Measurements from ENCODE around the gene ENTR1. TPM values are rescaled to one million over a fixed set of nuclear protein-coding genes. Genes with fewer than 3 reads are reported as not detected.

ENTR1 gene
- total RNA-seq: 10 to 100 TPM; 55.7 to 55.8 TPM

GRCh38 chr9:136410500-136411287 lies at the start of gene ENTR1, which contains the start of gene PMPCA:
TSS of gene ENTR1 (minus strand) at chr9:136410614. CDS start at chr9:136410397, 217 bp downstream.
TSS of gene PMPCA (plus strand) at chr9:136410658. CDS start at chr9:136410669, 11 bp downstream.
- POLR2A ChIA-PET: interaction anchor here (0.8 to 1.7 kb wide), 5 partner anchors 10 to 128 kb away, joined by 3 to 5 read pairs (median 4); partner anchors contain the start of gene DNLZ

GRCh38 chr9:136459425-136459824 lies 49.0 kb upstream of the ENTR1 start:
- ChIA-PET POLR2A (interaction anchor here (0.5 kb wide), 1 partner anchor 12 kb away, joined by 10 read pairs; no protein-coding TSS in a partner anchor), CTCF (no interaction called here)

More at GRCh38 chr9:136410500-136411287, at the start of gene ENTR1, which contains the start of gene PMPCA:
- CTCF ChIA-PET: interaction anchor here (3.5 kb wide), 1 partner anchor 10 kb away, joined by 24 read pairs; the partner anchor contains the start of gene SNAPC4

- ChIA-PET CTCF (interaction anchor here (0.7 kb wide), 1 partner anchor 13 kb away, joined by 3 read pairs; no protein-coding TSS in a partner anchor), POLR2A (no interaction called here)
Observed at GRCh38 chr9:136457326-136457725, 46.9 kb upstream of the ENTR1 start.

- CTCF ChIA-PET: no interaction called here
- POLR2A ChIA-PET: interaction anchor here (1.1 kb wide), 1 partner anchor 31 kb away, joined by 6 read pairs; no protein-coding TSS in a partner anchor
Observed at GRCh38 chr9:136456258-136456657, 45.8 kb upstream of the ENTR1 start.

GRCh38 chr9:136455043-136456002 lies 44.9 kb upstream of the ENTR1 start:
- CTCF ChIA-PET: no interaction called here

GRCh38 chr9:136454026-136454796 lies 43.8 kb upstream of the ENTR1 start:
- ChIA-PET CTCF (no interaction called here), POLR2A (no interaction called here)

More at GRCh38 chr9:136455043-136456002, 44.9 kb upstream of the ENTR1 start:
- POLR2A ChIA-PET: interaction anchor here (1.1 kb wide), 1 partner anchor 30 kb away, joined by 6 read pairs; no protein-coding TSS in a partner anchor

GRCh38 chr9:136453326-136453725 lies 42.9 kb upstream of the ENTR1 start:
- ChIA-PET POLR2A (no interaction called here), CTCF (interaction anchor here (1.0 kb wide), 1 partner anchor 15 kb away, joined by 3 read pairs; no protein-coding TSS in a partner anchor)

GRCh38 chr9:136451221-136451877 lies 40.9 kb upstream of the ENTR1 start:
- POLR2A ChIA-PET: no interaction called here
- CTCF ChIA-PET: no interaction called here

GRCh38 chr9:136448655-136449054 lies 38.2 kb upstream of the ENTR1 start:
- CTCF ChIA-PET: no interaction called here
- POLR2A ChIA-PET: no interaction called here

- CTCF ChIA-PET: no interaction called here
- POLR2A ChIA-PET: no interaction called here
Observed at GRCh38 chr9:136447173-136447778, 36.9 kb upstream of the ENTR1 start.

- CTCF ChIA-PET: interaction anchor here (0.6 kb wide), 1 partner anchor 43 kb away, joined by 3 read pairs; no protein-coding TSS in a partner anchor
- POLR2A ChIA-PET: interaction anchor here (0.7 kb wide), 1 partner anchor 625 kb away, joined by 3 read pairs; the partner anchor contains the start of gene SAPCD2
Observed at GRCh38 chr9:136445799-136446198, 35.4 kb upstream of the ENTR1 start.

GRCh38 chr9:136444102-136444501 lies 33.7 kb upstream of the ENTR1 start:
- CTCF ChIA-PET: no interaction called here
- POLR2A ChIA-PET: interaction anchor here (0.7 kb wide), 1 partner anchor 25 kb away, joined by 3 read pairs; no protein-coding TSS in a partner anchor

- CTCF ChIA-PET: no interaction called here
- POLR2A ChIA-PET: interaction anchor here (0.7 kb wide), 1 partner anchor 25 kb away, joined by 3 read pairs; no protein-coding TSS in a partner anchor
Observed at GRCh38 chr9:136443687-136444086, 33.3 kb upstream of the ENTR1 start.

GRCh38 chr9:136443087-136443486 lies 32.7 kb upstream of the ENTR1 start:
- CTCF ChIA-PET: no interaction called here
- POLR2A ChIA-PET: no interaction called here

- POLR2A ChIA-PET: no interaction called here
Observed at GRCh38 chr9:136442265-136442664, 31.9 kb upstream of the ENTR1 start.

GRCh38 chr9:136441681-136442245 lies 31.3 kb upstream of the ENTR1 start:
- POLR2A ChIA-PET: no interaction called here
- CTCF ChIA-PET: interaction anchor here (1.6 kb wide), 1 partner anchor 43 kb away, joined by 3 read pairs; no protein-coding TSS in a partner anchor

More at GRCh38 chr9:136442265-136442664, 31.9 kb upstream of the ENTR1 start:
- CTCF ChIA-PET: no interaction called here

GRCh38 chr9:136441191-136441680 lies 30.8 kb upstream of the ENTR1 start:
- ChIA-PET CTCF (interaction anchor here (1.6 kb wide), 1 partner anchor 44 kb away, joined by 3 read pairs; no protein-coding TSS in a partner anchor), POLR2A (no interaction called here)
